Neutrophil (primary cell): Measurements from ENCODE around the gene CTSD.
"Not testable (repeated sequence)": the region's sequence is repeated elsewhere in the genome, so short reads cannot be mapped to it uniquely, and the experiment has no call there.

Experiments used
- H3K27ac ChIP-seq: fragments of 200-600 bp; sonication (generic); 2 replicates; pipeline ENCODE4 v1.5.1; 2016; ENCODE audit warnings: mild to moderate bottlenecking, moderate library complexity
- H3K27me3 ChIP-seq: fragments of 200-600 bp; sonication (generic); 2 replicates; pipeline ENCODE4 v1.6.0; 2016; ENCODE audit warnings: mild to moderate bottlenecking
- H3K36me3 ChIP-seq: fragments of 200-600 bp; sonication (generic); 2 replicates; pipeline ENCODE4 v1.5.1; 2017
- H3K4me1 ChIP-seq, 2 experiments: fragments of 200-600 bp in 1 of 2; sonication (generic) in 1 of 2; 1 replicate in 1 of 2; 2 replicates in 1 of 2; pipeline versions ENCODE4 v1.5.1 to v1.6.1; 2013 to 2016; ENCODE audit warnings: low read depth in 1 of 2, low read length in 1 of 2, mild to moderate bottlenecking in 1 of 2, moderate library complexity in 1 of 2; ENCODE audit not compliant: control insufficient read depth in 1 of 2, insufficient read depth in 1 of 2
- H3K4me3 ChIP-seq, 2 experiments: fragments of 200-600 bp in 1 of 2; sonication (generic) in 1 of 2; 1 replicate in 1 of 2; 2 replicates in 1 of 2; pipeline ENCODE4 v1.5.1; 2013 to 2016; ENCODE audit warnings: low read depth in 1 of 2, low read length in 1 of 2, mild to moderate bottlenecking in 1 of 2, moderate library complexity in 1 of 2
- H3K9me3 ChIP-seq: fragments of 200-600 bp; sonication (generic); 2 replicates; pipeline ENCODE4 v1.5.1; 2016
- CTCF ChIP-seq: fragments of 200-600 bp; sonication (generic); IDR thresholded peaks from 2 replicates; pipeline ENCODE4 v1.5.1; 2016; ENCODE audit warnings: antibody characterized with exemption

The CTSD gene

GRCh38 chr11:1771700-1772099, 8.0 kb upstream of the CTSD start:
- Histone ChIP-seq H3K4me3 (peak overlapping the region; percentile 64 to 69), H3K36me3 (peaks cover 3% of the 10 kb centered on the region), H3K9me3 (no peaks in the 10 kb centered on the region), H3K4me1 (peaks cover 79 to 86% of the 10 kb centered on the region in 2 experiments), H3K27me3 (no peaks in the 10 kb centered on the region), H3K27ac (peak overlapping the region; percentile 99)
- TF ChIP-seq CTCF: no peak

GRCh38 chr11:1771273-1771672, 7.5 kb upstream of the CTSD start:
- peak overlapping the region; percentile 64 to 69 for H3K4me3 ChIP-seq
- no peaks in the 10 kb centered on the region for H3K9me3 ChIP-seq
- peaks cover 74 to 83% of the 10 kb centered on the region in 2 experiments for H3K4me1 ChIP-seq
- H3K27ac ChIP-seq: peak overlapping the region; percentile 99
- no peaks in the 10 kb centered on the region for H3K27me3 ChIP-seq
- no peak for TF ChIP-seq CTCF
- peaks cover 3% of the 10 kb centered on the region for H3K36me3 ChIP-seq

GRCh38 chr11:1770528-1770927, 6.8 kb upstream of the CTSD start:
- Histone ChIP-seq H3K9me3 (no peaks in the 10 kb centered on the region), H3K4me1 (peaks cover 80 to 87% of the 10 kb centered on the region in 2 experiments), H3K4me3 (peak overlapping the region; percentile 64 to 69), H3K27me3 (no peaks in the 10 kb centered on the region), H3K27ac (peak overlapping the region; percentile 99), H3K36me3 (peaks cover 3% of the 10 kb centered on the region)
- peak; percentile 9 for TF ChIP-seq CTCF

- no peak for TF ChIP-seq CTCF
- Histone ChIP-seq H3K36me3 (peaks cover 3% of the 10 kb centered on the region), H3K9me3 (no peaks in the 10 kb centered on the region), H3K4me3 (peak overlapping the region; percentile 64 to 69), H3K27ac (peak overlapping the region; percentile 99), H3K27me3 (no peaks in the 10 kb centered on the region), H3K4me1 (peaks cover 83 to 90% of the 10 kb centered on the region in 2 experiments)
Measured at GRCh38 chr11:1770061-1770460, 6.3 kb upstream of the CTSD start.

GRCh38 chr11:1769304-1769936, 5.7 kb upstream of the CTSD start:
- not testable (repeated sequence) for H3K36me3 ChIP-seq, H3K9me3 ChIP-seq, H3K27me3 ChIP-seq
- H3K4me3 ChIP-seq: peak overlapping the region; percentile 13 to 64
- H3K27ac ChIP-seq: peak overlapping the region; percentile 99
- peaks cover 84 to 90% of the 10 kb centered on the region in 2 experiments for H3K4me1 ChIP-seq

GRCh38 chr11:1768141-1768469, 4.4 kb upstream of the CTSD start:
- H3K9me3 ChIP-seq: no peaks in the 10 kb centered on the region
- H3K36me3 ChIP-seq: peaks cover 3% of the 10 kb centered on the region
- peaks cover 76 to 84% of the 10 kb centered on the region in 2 experiments for H3K4me1 ChIP-seq
- no peaks in the 10 kb centered on the region for H3K27me3 ChIP-seq
- no peak for TF ChIP-seq CTCF
- no peak overlapping the region for H3K4me3 ChIP-seq
- H3K27ac ChIP-seq: no peak overlapping the region
